Measurements from ENCODE around the gene INHBA.

DNA sequence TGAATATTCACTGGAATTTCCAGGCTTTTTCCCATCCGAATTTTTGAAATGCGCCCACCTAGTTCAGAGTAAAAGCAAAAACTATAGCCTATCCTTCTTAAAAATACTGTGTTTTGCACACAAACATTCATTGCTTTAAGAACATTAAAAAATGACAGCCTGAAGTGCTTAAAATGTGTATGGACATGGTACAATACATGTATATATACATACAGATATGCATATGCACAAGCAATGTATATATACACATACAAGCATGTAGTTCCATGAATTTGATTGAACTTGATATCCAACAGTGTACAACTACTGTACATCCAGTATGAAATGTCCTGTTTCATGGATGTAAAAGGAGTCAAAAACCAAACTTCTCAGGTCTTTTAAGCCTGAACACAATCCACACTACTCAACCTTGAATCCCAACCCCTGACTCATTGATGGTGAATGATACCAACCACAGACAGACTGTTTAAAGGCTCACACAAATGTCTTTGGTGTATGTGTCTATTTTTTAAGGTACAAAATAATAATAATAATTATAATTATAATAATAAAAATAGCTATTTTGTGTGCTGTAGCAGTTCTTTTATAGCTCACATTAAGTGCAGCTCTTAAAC, 14.8 kb downstream of the INHBA start:
- TF ChIP-seq, protein P1, sequence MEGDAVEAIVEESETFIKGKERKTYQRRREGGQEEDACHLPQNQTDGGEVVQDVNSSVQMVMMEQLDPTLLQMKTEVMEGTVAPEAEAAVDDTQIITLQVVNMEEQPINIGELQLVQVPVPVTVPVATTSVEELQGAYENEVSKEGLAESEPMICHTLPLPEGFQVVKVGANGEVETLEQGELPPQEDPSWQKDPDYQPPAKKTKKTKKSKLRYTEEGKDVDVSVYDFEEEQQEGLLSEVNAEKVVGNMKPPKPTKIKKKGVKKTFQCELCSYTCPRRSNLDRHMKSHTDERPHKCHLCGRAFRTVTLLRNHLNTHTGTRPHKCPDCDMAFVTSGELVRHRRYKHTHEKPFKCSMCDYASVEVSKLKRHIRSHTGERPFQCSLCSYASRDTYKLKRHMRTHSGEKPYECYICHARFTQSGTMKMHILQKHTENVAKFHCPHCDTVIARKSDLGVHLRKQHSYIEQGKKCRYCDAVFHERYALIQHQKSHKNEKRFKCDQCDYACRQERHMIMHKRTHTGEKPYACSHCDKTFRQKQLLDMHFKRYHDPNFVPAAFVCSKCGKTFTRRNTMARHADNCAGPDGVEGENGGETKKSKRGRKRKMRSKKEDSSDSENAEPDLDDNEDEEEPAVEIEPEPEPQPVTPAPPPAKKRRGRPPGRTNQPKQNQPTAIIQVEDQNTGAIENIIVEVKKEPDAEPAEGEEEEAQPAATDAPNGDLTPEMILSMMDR (conservative IDR thresholded peaks at IDR 0.05): no peak
- no peak for TF ChIP-seq ZFX (IDR thresholded peaks at IDR 0.05)

Measured in C4-2B (cell line).